K562 (cell line): ENCODE data around the gene STON2. TPM values are rescaled to one million over a fixed set of nuclear protein-coding genes. Genes with fewer than 3 reads are reported as not detected.

ENCODE experiments used
- ATAC-seq: fragments of 200-7000 bp; cut with Tn5 transposase; 3 replicates; pipeline ENCODE4 v1.9.1; 2020; ENCODE audit warnings: moderate library complexity
- BruUV-seq: library from RNA; stranded (reverse); fragments of 400-500 nt; replicated peaks from 2 replicates; lab custom pipeline; 2021; lab: Mats Ljungman, UMichigan
- CTCF ChIA-PET: fragments of 300-600 bp; formaldehyde crosslinking; extraction: SDS; loops from one replicate; lab custom pipeline; 2021; ENCODE audit warnings: low intra/inter-chr PET ratio; lab: Yijun Ruan, JAX
- POLR2A ChIA-PET: fragments of 300-600, 350-650 bp; sonication (Branson Sonifier 250); formaldehyde crosslinking; extraction: SDS; loops from one replicate; lab custom pipeline; 2021; ENCODE audit warnings: antibody characterized with exemption, inconsistent platforms; lab: Yijun Ruan, JAX
- DNase-seq, 4 experiments: peaks; one replicate each; pipeline versions ENCODE4 v3.0.0 to v3.0.0-alpha.2; 2011 to 2018; ENCODE audit warnings: low spot score in 3 of 4, mixed read lengths in 3 of 4; ENCODE audit errors: extremely low read depth in 1 of 4
- FAIRE-seq: peaks from 2 replicates; lab custom pipeline; 2011; peaks lifted over from hg19 to GRCh38; lab: Jason Lieb, UNC
- H2AFZ ChIP-seq: 2 replicates; pipeline ENCODE4 v1.6.0; 2011; ENCODE audit warnings: low read depth, low read length, control low read depth, inconsistent platforms
- H3K27ac ChIP-seq: fragments of 200-600 bp; 3 replicates; pipeline ENCODE4 v1.8.0; 2011; ENCODE audit warnings: low read depth, mild to moderate bottlenecking, control low read depth, inconsistent platforms, low read length, moderate library complexity, mixed read lengths; ENCODE audit errors: extremely low read depth
- H3K27me3 ChIP-seq, 2 experiments: fragments of 300-600 bp in 1 of 2; 2 replicates in 1 of 2; 3 replicates in 1 of 2; pipeline versions ENCODE4 v1.6.0 to v1.8.0; 2011; ENCODE audit warnings: inconsistent platforms in 2 of 2, low read length in 2 of 2, mild to moderate bottlenecking in 1 of 2, mixed read lengths in 1 of 2, moderate library complexity in 1 of 2; ENCODE audit not compliant: control insufficient read depth in 2 of 2, insufficient read depth in 2 of 2
- H3K36me3 ChIP-seq: fragments of 300-600 bp; 3 replicates; pipeline ENCODE4 v1.8.0; 2011; ENCODE audit warnings: mild to moderate bottlenecking, low read length, inconsistent platforms; ENCODE audit not compliant: control insufficient read depth, insufficient read depth
- H3K4me1 ChIP-seq, 2 experiments: fragments of 200-600 bp in 1 of 2; replicated peaks in 1 of 2; 2 replicates in 1 of 2; 3 replicates in 1 of 2; pipeline versions ENCODE4 v1.5.1 to v1.8.0; 2011; ENCODE audit warnings: inconsistent platforms in 2 of 2, low read length in 2 of 2, mild to moderate bottlenecking in 1 of 2, mixed read lengths in 1 of 2, moderate library complexity in 1 of 2; ENCODE audit not compliant: control insufficient read depth in 2 of 2, insufficient read depth in 2 of 2
- H3K4me2 ChIP-seq: 2 replicates; pipeline ENCODE4 v1.6.1; 2011; ENCODE audit warnings: low read length, control low read depth, inconsistent platforms, mixed read lengths; ENCODE audit not compliant: insufficient read depth
- H3K4me3 ChIP-seq: fragments of 200-600 bp; sonication (generic), shearing (Covaris generic); 2 replicates; pipeline ENCODE4 v1.5.1; 2016; ENCODE audit warnings: control low read depth, inconsistent platforms
- H3K79me2 ChIP-seq: fragments of 200-600 bp; 3 replicates; pipeline ENCODE4 v1.8.0; 2011; ENCODE audit warnings: low read length, inconsistent platforms; ENCODE audit not compliant: control insufficient read depth, insufficient read depth
- H3K9ac ChIP-seq, 2 experiments: 2 replicates each; pipeline versions ENCODE4 v1.6.0 to v1.6.1; 2011; ENCODE audit warnings: low read depth in 2 of 2, low read length in 2 of 2, control low read depth in 1 of 2, inconsistent platforms in 1 of 2, mild to moderate bottlenecking in 1 of 2, mixed read lengths in 1 of 2; ENCODE audit not compliant: insufficient read depth in 1 of 2
- H3K9me1 ChIP-seq: one replicate; pipeline ENCODE4 v1.6.0; 2011; ENCODE audit warnings: inconsistent platforms, mild to moderate bottlenecking, low read length, moderate library complexity; ENCODE audit not compliant: control insufficient read depth, insufficient read depth
- H3K9me3 ChIP-seq: replicated peaks from 2 replicates; pipeline ENCODE4 v1.5.1; 2011; ENCODE audit warnings: low read depth, low read length, inconsistent platforms; ENCODE audit not compliant: control insufficient read depth, insufficient read depth
- H4K20me1 ChIP-seq: replicated peaks from 2 replicates; pipeline ENCODE4 v1.6.1; 2011; ENCODE audit warnings: low read length, inconsistent platforms, mixed read lengths; ENCODE audit not compliant: control insufficient read depth, insufficient read depth
- ARID3A ChIP-seq: IDR thresholded peaks from 2 replicates; pipeline ENCODE4 v1.6.1; 2012; ENCODE audit warnings: low read depth, low read length, improper control_type of control experiment, borderline replicate concordance
- ARID3B ChIP-seq: fragments of 250-450 bp; sonication (Bioruptor Pico); IDR thresholded peaks from 2 replicates; pipeline ENCODE4 v1.4.0; 2020; ENCODE audit warnings: borderline replicate concordance
- BRD9 ChIP-seq: fragments of 450-650 bp; IDR thresholded peaks from 2 replicates; pipeline ENCODE4 v1.6.1; 2018; ENCODE audit warnings: low read depth; ENCODE audit not compliant: partially characterized antibody
- CBFB ChIP-seq: sonication (generic); formaldehyde crosslinking; IDR thresholded peaks from 2 replicates; pipeline ENCODE4 v1.4.0; 2020; ENCODE audit warnings: mild to moderate bottlenecking, missing genetic modification reagents
- COPS2 ChIP-seq: fragments of 450-650 bp; conservative IDR thresholded peaks from 2 replicates; pipeline ENCODE4 v1.6.1; 2016; ENCODE audit warnings: mild to moderate bottlenecking, moderate library complexity
- CSDE1 ChIP-seq, 2 experiments: fragments of 450-650 bp; IDR thresholded peaks; 2 replicates each; pipeline ENCODE4 v1.6.1; 2016; ENCODE audit warnings: mild to moderate bottlenecking in 1 of 2
- EP300 ChIP-seq: IDR thresholded peaks from 2 replicates; pipeline ENCODE4 v1.6.1; 2012; ENCODE audit warnings: low read length, improper control_type of control experiment
- ETV1 ChIP-seq: fragments of 450-650 bp; conservative IDR thresholded peaks from 2 replicates; pipeline ENCODE4 v1.6.1; 2016; ENCODE audit warnings: missing genetic modification characterization, control low read depth, low read depth, missing compliant biosample characterization
- FOXK2 ChIP-seq, 2 experiments: fragments of 450-650 bp; IDR thresholded peaks in 1 of 2; conservative IDR thresholded peaks in 1 of 2; 2 replicates each; pipeline ENCODE4 v1.6.1; 2016; ENCODE audit warnings: low read depth in 2 of 2, mild to moderate bottlenecking in 1 of 2
- HMG20A ChIP-seq: fragments of 450-650 bp; formaldehyde crosslinking; conservative IDR thresholded peaks from 2 replicates; pipeline ENCODE4 v1.4.0; 2020; ENCODE audit warnings: mild to moderate bottlenecking, mixed read lengths
- MBD1 ChIP-seq: fragments of 250-450 bp; sonication (Bioruptor Pico); IDR thresholded peaks from 2 replicates; pipeline ENCODE4 v1.8.0; 2022; ENCODE audit warnings: inconsistent platforms
- NCOA4 ChIP-seq: fragments of 450-650 bp; IDR thresholded peaks from 2 replicates; pipeline ENCODE4 v1.6.1; 2018; ENCODE audit warnings: mild to moderate bottlenecking; ENCODE audit not compliant: partially characterized antibody
- NR1H2 ChIP-seq: sonication (generic); formaldehyde crosslinking; IDR thresholded peaks from 2 replicates; pipeline ENCODE4 v1.4.0; 2020; ENCODE audit warnings: mild to moderate bottlenecking, missing genetic modification reagents
- PRPF4 ChIP-seq: fragments of 200-400 bp; formaldehyde crosslinking; IDR thresholded peaks from one replicate; pipeline ENCODE4 v1.6.1; 2017; ENCODE audit warnings: low read length, low read depth, mild to moderate bottlenecking; ENCODE audit not compliant: insufficient read depth, poor library complexity, severe bottlenecking
- RBM15 ChIP-seq: fragments of 200-400 bp; formaldehyde crosslinking; IDR thresholded peaks from 2 replicates; pipeline ENCODE4 v1.6.1; 2018; ENCODE audit warnings: mild to moderate bottlenecking, low read length, moderate library complexity; ENCODE audit not compliant: insufficient read depth
- SMAD2 ChIP-seq: fragments of 150-350 bp; IDR thresholded peaks from 2 replicates; pipeline ENCODE4 v1.6.1; 2014; ENCODE audit warnings: low read depth, mild to moderate bottlenecking, low read length
- SMAD3 ChIP-seq: fragments of 450-650 bp; formaldehyde crosslinking; conservative IDR thresholded peaks from 2 replicates; pipeline ENCODE4 v1.4.0; 2020; ENCODE audit warnings: mild to moderate bottlenecking
- SP2 ChIP-seq: IDR thresholded peaks from 2 replicates; pipeline ENCODE4 v1.6.1; 2011; ENCODE audit warnings: mild to moderate bottlenecking, low read depth, low read length, moderate library complexity; ENCODE audit not compliant: poor library complexity, severe bottlenecking; ENCODE audit errors: extremely low read depth
- TCF15 ChIP-seq: fragments of 250-450 bp; sonication (Bioruptor Pico); IDR thresholded peaks from 2 replicates; pipeline ENCODE4 v1.8.0; 2022; ENCODE audit warnings: moderate library complexity, mild to moderate bottlenecking, inconsistent platforms
- WGBS: fragments of 100-300 bp; shearing (Covaris generic); methylation state at CpG from one replicate; pipeline ENCODE4 v1.1.6; 2016; ENCODE audit warnings: low coverage, mixed read lengths; ENCODE audit not compliant: insufficient coverage; ENCODE audit errors: missing lambda C conversion rate; 5-methylcytosine and 5-hydroxymethylcytosine counted together
- in situ Hi-C: fragments of 300-500 bp; cut with MboI; formaldehyde crosslinking; loops from 4 replicates; pipeline ENCODE4 v1.15.0; 2018; ENCODE audit warnings: inconsistent platforms, mixed read lengths
- intact Hi-C: fragments of 100-400 bp; cut with micrococcal nuclease; formaldehyde crosslinking; loops from 2 replicates; pipeline ENCODE4 v1.14.2; 2022
- polyA plus RNA-seq, 8 experiments: library from polyadenylated mRNA; depleted of rRNA in 4 of 8; stranded (reverse) in 5 of 8; unstranded in 3 of 8; fragments of >200 nt; fragmentation: Nextera tagmentation in 2 of 8; fragmentation: Illumina TruSeq in 1 of 8; extraction: Ambion mirVana in 2 of 8; extraction: Trizol in 1 of 8; gene quantifications; 2 replicates each; pipeline versions ENCODE4 v1.2.1 to v1.2.3, GENCODE V29; 2011 to 2014; ENCODE audit warnings: inconsistent platforms in 1 of 8, missing spikeins in 1 of 8
- total RNA-seq, 7 experiments: library from RNA; depleted of rRNA in 6 of 7; stranded (reverse); fragments of >200 nt in 6 of 7; fragmentation: Illumina TruSeq in 2 of 7; extraction: Trizol in 2 of 7; gene quantifications; 2 replicates each; pipeline versions ENCODE4 v1.2.1 to v1.2.3, GENCODE V29; 2011 to 2021; ENCODE audit warnings: low replicate concordance in 1 of 7

STON2 gene
- total and polyA plus RNA-seq, 9 of the 15 experiments (the other 6 are each of a cell fraction or from before 2014, with no cell fraction given): 7.8 to 99.3 (median 53.5) TPM

- H2AFZ ChIP-seq: no peak overlapping the region
- BruUV-seq: no TSS peak
- ChIA-PET POLR2A (interaction anchor here (0.6 kb wide), 1 partner anchor 216 kb away, joined by 3 read pairs; no protein-coding TSS in a partner anchor), CTCF (no interaction called here)
- H3K36me3 ChIP-seq: peaks cover 66% of the 10 kb centered on the region; the same call in 2 of the 3 replicates
- no peak for TF ChIP-seq ARID3A
- TF ChIP-seq RBM15: no peak
- TF ChIP-seq CSDE1 (IDR thresholded peaks at IDR 0.05): no peak
- TF ChIP-seq CBFB (CRISPR knock-in tag): no peak
- no peak for TF ChIP-seq FOXK2 (conservative IDR thresholded peaks at IDR 0.05 in 1 of 2, IDR thresholded peaks at IDR 0.05 in 1 of 2; ENCODE audit: low read depth in 2 of 2)
- no peak for TF ChIP-seq MBD1 (CRISPR knock-in tag)
- no peak for TF ChIP-seq SMAD3 (CRISPR knock-in tag)
- no peak for TF ChIP-seq NR1H2 (CRISPR knock-in tag)
- TF ChIP-seq HMG20A (CRISPR knock-in tag): no peak
- no peak for TF ChIP-seq PRPF4
- no peak for TF ChIP-seq ARID3B (CRISPR knock-in tag)
- no peak for TF ChIP-seq ETV1 (tag)
- TF ChIP-seq COPS2: no peak
- TF ChIP-seq BRD9: no peak
- TF ChIP-seq EP300: no peak
- no peak for TF ChIP-seq TCF15 (CRISPR knock-in tag)
- TF ChIP-seq NCOA4: no peak
- TF ChIP-seq SMAD2: no peak
- no peak for TF ChIP-seq SP2
- no peak overlapping the region for H3K27ac ChIP-seq
- intact Hi-C loops (no loop called here), in situ Hi-C loops (no loop called here)
- no peak overlapping the region for H3K4me3 ChIP-seq
- H3K9me3 ChIP-seq: no peaks in the 10 kb centered on the region
- no peak overlapping the region for H3K9ac ChIP-seq
- FAIRE-seq: no peak
- WGBS: 86% methylated on average over 1 of the region's 1 CpG
- no peaks in the 10 kb centered on the region for H3K27me3 ChIP-seq
- no peak for ATAC-seq
- no peak overlapping the region for H3K4me2 ChIP-seq
- no peaks in the 10 kb centered on the region for H4K20me1 ChIP-seq
- H3K9me1 ChIP-seq: no peaks in the 10 kb centered on the region
- H3K4me1 ChIP-seq: no peaks in the 10 kb centered on the region
- DNase-seq: no peak
- peaks cover 2% of the 10 kb centered on the region; the same call in 2 of the 3 replicates for H3K79me2 ChIP-seq
Observed at GRCh38 chr14:81385419-81385818, 14.7 kb downstream of the STON2 start.
